Mucosa of rectum (tissue), 2 donors: ENCODE measurements around the gene FAM25A.
"Not testable (repeated sequence)": the region's sequence is repeated elsewhere in the genome, so short reads cannot be mapped to it uniquely, and the experiment has no call there.

Experiments
- H3K27ac ChIP-seq, 2 donors: one replicate each; pipeline ENCODE4 v1.7.0; 2013; ENCODE audit warnings: inconsistent platforms in 2 of 2, low read depth in 2 of 2, low read length in 2 of 2
- H3K27me3 ChIP-seq, 2 donors: one replicate each; pipeline ENCODE4 v1.7.0; 2013; ENCODE audit warnings: low read length in 2 of 2; ENCODE audit not compliant: control insufficient read depth in 2 of 2, insufficient read depth in 2 of 2
- H3K36me3 ChIP-seq, 2 donors: one replicate each; pipeline ENCODE4 v1.7.0; 2013; ENCODE audit warnings: low read length in 2 of 2; ENCODE audit not compliant: control insufficient read depth in 2 of 2, insufficient read depth in 2 of 2
- H3K4me1 ChIP-seq, 2 donors: one replicate each; pipeline ENCODE4 v1.7.0; 2013; ENCODE audit warnings: low read length in 2 of 2, mild to moderate bottlenecking in 1 of 2; ENCODE audit not compliant: control insufficient read depth in 2 of 2, insufficient read depth in 2 of 2
- H3K4me3 ChIP-seq, 2 donors: one replicate each; pipeline ENCODE4 v1.7.0; 2013; ENCODE audit warnings: low read length in 2 of 2
- H3K9ac ChIP-seq, 2 donors: one replicate each; pipeline ENCODE4 v1.7.0; 2013; ENCODE audit warnings: low read length in 2 of 2, low read depth in 1 of 2, mild to moderate bottlenecking in 1 of 2
- H3K9me3 ChIP-seq, 2 donors: one replicate each; pipeline ENCODE4 v1.7.0; 2013; ENCODE audit warnings: low read length in 2 of 2; ENCODE audit not compliant: control insufficient read depth in 2 of 2
- donor health status: healthy.
- donor health status: Normal muscosa, but diverticular disease.

FAM25A gene

GRCh38 chr10:87009134-87009696 lies 10.9 kb upstream of the FAM25A start:
- H3K27me3 ChIP-seq, H3K4me3 ChIP-seq, H3K27ac ChIP-seq, H3K9me3 ChIP-seq, H3K9ac ChIP-seq, H3K4me1 ChIP-seq, H3K36me3 ChIP-seq: not testable (repeated sequence)

- H3K4me3 ChIP-seq, H3K9ac ChIP-seq, H3K4me1 ChIP-seq, H3K36me3 ChIP-seq, H3K9me3 ChIP-seq, H3K27me3 ChIP-seq, H3K27ac ChIP-seq: not testable (repeated sequence)
These were observed 6.6 kb upstream of the FAM25A start for GRCh38 chr10:87013528-87013927.

DNA sequence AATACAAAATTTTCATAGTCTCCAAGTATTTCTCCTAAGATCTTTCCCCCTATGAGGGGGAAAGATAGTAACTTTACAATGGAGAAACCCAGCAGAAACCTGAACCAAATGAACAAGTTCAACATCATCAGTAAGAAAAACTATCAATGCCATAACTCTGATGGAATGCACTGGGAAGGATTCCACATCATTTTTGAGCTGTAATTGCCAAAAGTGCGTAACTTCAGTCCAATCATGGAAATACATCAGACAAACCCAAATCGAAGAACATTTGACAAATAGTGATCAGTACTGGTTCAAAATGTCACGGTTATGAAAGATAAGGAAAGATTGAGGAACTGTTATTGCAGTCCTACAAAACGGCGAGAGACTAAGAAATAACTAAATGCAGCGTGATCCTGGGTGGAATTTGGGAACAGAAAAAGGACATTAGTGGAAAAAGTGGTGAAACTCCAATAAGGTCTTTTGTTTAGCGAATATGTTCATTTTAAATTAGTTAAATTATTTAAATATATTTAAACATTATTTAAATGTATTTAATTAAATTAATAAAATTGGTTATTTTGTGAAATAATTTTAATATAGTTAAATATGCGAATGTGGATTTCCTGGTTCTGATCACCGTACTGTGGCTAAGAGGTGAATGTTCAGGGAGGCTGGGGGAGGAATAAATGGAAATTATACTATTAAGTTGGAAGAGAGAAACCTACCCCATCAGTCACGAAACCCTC lies 4.9 kb upstream of the FAM25A start:
- not testable (repeated sequence) for H3K27ac ChIP-seq, H3K9ac ChIP-seq, H3K9me3 ChIP-seq, H3K4me3 ChIP-seq, H3K36me3 ChIP-seq, H3K27me3 ChIP-seq, H3K4me1 ChIP-seq

GRCh38 chr10:87018127-87018526 lies 2.0 kb upstream of the FAM25A start:
- not testable (repeated sequence) for H3K4me3 ChIP-seq, H3K27ac ChIP-seq, H3K36me3 ChIP-seq, H3K4me1 ChIP-seq, H3K9me3 ChIP-seq, H3K27me3 ChIP-seq, H3K9ac ChIP-seq

GRCh38 chr10:87019066-87019465 lies 1.0 kb upstream of the FAM25A start:
- not testable (repeated sequence) for H3K4me1 ChIP-seq, H3K9me3 ChIP-seq, H3K36me3 ChIP-seq, H3K9ac ChIP-seq, H3K27ac ChIP-seq, H3K4me3 ChIP-seq, H3K27me3 ChIP-seq

- H3K36me3 ChIP-seq, H3K4me3 ChIP-seq, H3K9ac ChIP-seq, H3K4me1 ChIP-seq, H3K27ac ChIP-seq, H3K9me3 ChIP-seq, H3K27me3 ChIP-seq: not testable (repeated sequence)
These were observed 590 bp upstream of the FAM25A start for GRCh38 chr10:87019504-87019903.

DNA sequence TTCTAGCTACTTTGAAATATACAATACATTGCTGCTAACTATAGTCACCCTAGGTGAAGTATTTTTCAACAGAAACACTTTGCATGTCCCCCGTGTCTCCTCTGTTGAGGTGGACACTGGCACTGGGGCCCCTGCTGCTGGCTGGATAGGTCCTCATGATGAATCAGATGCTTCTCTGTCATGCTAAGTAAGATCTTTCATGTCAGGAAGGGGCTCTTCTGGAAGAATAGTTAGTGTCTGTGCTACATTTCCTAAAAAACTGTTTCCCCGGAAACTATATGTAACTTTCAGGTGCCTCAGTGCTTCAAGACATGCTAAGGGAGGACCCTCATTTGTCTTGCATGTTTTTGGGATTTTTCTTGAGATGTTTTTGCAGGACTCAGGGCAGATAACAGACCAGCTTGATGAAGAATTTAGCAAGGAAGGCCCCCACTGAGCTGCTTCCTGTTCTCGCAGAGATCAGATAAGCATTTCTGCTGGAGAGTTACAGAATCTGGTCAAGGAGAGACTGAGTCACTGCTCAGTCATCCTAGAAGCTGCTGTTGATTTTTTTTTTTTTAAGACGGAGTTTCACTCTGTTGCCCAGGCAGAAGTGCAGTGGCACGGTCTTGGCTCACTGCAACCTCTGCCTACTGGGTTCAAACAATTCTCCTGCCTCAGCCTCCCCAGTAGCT lies 5.3 kb downstream of the FAM25A start:
- not testable (repeated sequence) for H3K9ac ChIP-seq, H3K4me3 ChIP-seq, H3K27ac ChIP-seq, H3K4me1 ChIP-seq, H3K27me3 ChIP-seq, H3K36me3 ChIP-seq, H3K9me3 ChIP-seq

GRCh38 chr10:87026747-87027508 lies 6.8 kb downstream of the FAM25A start:
- H3K9ac ChIP-seq, H3K36me3 ChIP-seq, H3K4me1 ChIP-seq, H3K27me3 ChIP-seq, H3K27ac ChIP-seq, H3K4me3 ChIP-seq, H3K9me3 ChIP-seq: not testable (repeated sequence)

DNA sequence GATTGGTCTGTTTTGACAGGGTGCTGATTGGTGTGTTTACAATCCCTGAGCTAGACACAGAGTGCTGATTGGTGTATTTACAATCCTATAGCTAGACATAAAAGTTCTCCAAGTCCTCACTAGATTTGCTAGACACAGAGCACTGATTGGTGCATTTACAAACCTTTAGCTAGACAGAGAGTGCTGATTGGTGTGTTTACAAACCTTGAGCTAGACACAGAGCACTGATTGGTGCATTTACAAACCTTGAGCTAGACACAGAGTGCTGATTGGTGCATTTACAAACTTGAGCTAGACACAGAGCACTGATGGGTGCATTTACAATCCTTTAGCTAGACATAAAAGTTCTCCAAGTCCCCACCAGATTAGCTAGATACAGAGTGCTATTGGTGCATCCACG lies 10.3 kb downstream of the FAM25A start:
- H3K9ac ChIP-seq, H3K9me3 ChIP-seq, H3K4me1 ChIP-seq, H3K4me3 ChIP-seq, H3K27ac ChIP-seq, H3K27me3 ChIP-seq, H3K36me3 ChIP-seq: not testable (repeated sequence)

DNA sequence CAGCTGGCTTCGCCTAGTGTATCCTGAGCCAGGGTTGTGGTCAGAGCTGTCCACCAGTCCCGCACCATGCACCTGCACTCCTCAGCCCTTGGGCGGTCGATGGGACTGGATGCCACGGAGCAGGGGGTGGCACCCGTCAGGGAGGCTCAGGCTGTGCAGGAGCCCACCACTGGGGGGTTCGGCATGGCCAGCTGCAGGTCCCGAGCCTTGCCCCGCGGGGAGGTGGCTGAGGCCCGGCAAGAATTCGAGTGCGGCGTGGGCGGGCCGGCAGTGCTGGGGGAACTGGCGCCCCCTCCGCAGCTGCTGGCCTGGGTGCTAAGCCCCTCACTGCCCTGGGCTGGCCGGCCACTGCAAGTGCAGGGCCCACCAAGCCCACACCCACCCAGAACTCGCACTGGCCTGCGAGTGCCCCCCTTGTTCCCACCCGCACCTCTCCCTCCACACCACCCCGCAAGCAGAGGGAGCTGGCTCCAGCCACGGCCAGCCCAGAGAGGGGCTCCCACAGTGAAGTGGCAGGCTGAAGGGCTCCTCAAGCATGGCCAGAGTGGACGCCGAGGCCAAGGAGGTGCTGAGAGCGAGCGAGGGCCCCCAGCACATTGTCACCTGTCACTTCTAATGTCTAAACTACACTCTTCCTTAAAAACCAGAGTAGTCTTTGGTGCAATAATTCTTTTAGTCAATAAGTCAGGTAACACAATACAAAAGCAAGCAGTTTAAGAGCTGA lies 11.0 kb downstream of the FAM25A start:
- Histone ChIP-seq H3K9me3 (no peaks in the 10 kb centered on the region), H3K4me3 (no peak overlapping the region), H3K36me3 (no peaks in the 10 kb centered on the region), H3K27ac (no peak overlapping the region), H3K9ac (no peak overlapping the region), H3K27me3 (no peaks in the 10 kb centered on the region), H3K4me1 (no peaks in the 10 kb centered on the region)
